Eye (tissue), 1 donor: Measurements from ENCODE around the gene ITGAL.
A peak's percentile ranks its signal among the peaks of the same experiment; 100 is the strongest.
"Not testable (repeated sequence)": the region's sequence is repeated elsewhere in the genome, so short reads cannot be mapped to it uniquely, and the experiment has no call there.

ENCODE experiments used
- DNase-seq: peaks from one replicate; pipeline ENCODE4 v3.0.0-alpha.2; 2015

The ITGAL gene

GRCh38 chr16:30528799-30529457 is 56.4 kb downstream of the ITGAL start:
- DNase-seq, result no peak

GRCh38 chr16:30530163-30531037 is 57.9 kb downstream of the ITGAL start:
- DNase-seq, result no peak

GRCh38 chr16:30532285-30533145 is 60.0 kb downstream of the ITGAL start:
- DNase-seq, result no peak

DNA sequence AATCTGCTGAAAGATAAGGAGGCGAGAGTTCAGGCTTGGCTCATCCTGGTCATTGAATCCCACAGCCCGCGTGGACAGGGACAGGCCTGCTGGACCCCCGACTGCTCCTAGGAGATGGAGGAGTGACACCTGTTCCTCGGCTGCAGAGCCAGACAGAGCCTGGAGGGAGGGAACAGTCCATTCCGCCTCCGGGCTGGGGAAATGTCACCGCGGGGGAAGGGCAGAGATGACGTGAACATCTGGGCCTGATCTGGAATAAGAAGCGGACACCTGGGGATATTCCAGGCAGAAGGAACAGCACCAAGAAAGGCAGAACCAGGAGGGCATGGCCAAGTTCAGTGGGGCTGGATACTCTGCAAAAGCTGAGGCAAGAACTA is 60.6 kb downstream of the ITGAL start:
- DNase-seq, result no peak

GRCh38 chr16:30533748-30534367 is 61.3 kb downstream of the ITGAL start:
- peak; percentile 22 for DNase-seq

- DNase-seq, result peak; percentile 98
Observed at GRCh38 chr16:30534368-30535105, 62.0 kb downstream of the ITGAL start, which contains the start of gene ZNF747. Gene ZNF747, minus strand, starts transcription at chr16:30534858. Its CDS starts 179 bp downstream, at chr16:30534679.

DNA sequence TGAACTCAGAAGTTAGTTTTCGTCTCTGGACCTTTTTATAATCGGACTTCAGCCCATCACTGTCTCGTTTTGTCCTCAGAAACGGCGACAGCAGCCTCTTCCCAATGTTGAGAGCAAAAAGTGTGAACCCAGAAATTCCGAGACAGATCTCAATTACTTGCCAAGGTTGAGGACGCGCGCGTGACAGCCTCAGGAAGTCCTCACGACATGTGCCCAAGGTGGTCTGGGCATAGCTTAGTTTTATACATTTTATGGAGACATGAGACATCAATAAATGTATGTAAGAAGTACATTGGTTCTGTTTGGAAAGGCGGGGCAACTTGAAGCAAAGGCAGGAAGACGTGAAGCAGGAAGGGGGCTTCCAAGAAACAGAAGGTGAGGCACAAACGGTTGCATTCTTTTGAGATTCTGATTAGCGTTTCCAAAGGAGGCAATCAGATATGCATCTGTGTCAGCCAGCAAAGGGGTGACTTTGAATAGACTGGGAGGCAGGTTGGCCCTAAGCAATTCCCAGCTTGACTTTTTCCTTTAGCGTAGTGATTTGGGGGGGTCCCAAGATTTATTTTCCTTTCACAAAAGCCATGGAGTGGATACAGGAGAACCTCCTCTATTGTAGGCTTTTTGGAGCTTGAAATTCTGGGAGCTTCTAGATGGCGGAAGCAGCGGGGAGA is 62.7 kb downstream of the ITGAL start:
- DNase-seq, result no peak

GRCh38 chr16:30535777-30536190 is 63.2 kb downstream of the ITGAL start:
- peak; percentile 89 for DNase-seq

DNA sequence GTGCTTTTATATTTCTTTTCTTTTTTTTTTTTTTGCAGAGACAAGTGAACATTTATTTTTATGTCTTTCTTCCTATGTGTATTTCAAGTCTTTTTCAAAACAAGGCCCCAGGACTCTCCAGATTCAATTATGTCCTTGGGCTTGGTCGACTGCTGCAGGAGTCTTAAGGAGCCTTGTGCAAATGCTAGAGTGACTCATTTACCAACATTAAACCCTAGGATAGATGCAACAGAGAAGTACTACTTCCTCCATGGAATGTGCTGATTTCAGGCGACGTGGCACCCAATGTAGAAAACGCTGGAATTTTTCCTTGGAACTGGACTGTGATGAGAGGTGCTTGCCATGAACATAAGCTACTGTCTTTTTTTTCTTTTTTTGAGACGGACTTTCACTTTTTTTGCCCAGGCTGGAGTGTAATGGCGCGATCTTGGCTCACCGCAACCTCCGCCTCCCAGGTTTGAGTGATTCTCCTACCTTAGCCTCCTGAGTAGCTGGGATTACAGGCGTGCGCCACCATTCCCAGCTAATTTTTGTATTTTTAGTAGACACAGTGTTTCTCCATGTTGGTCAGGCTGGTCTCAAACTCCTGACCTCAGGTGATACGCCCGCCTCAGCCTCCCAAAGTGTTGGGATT is 64.0 kb downstream of the ITGAL start:
- DNase-seq, result not testable (repeated sequence)

DNA sequence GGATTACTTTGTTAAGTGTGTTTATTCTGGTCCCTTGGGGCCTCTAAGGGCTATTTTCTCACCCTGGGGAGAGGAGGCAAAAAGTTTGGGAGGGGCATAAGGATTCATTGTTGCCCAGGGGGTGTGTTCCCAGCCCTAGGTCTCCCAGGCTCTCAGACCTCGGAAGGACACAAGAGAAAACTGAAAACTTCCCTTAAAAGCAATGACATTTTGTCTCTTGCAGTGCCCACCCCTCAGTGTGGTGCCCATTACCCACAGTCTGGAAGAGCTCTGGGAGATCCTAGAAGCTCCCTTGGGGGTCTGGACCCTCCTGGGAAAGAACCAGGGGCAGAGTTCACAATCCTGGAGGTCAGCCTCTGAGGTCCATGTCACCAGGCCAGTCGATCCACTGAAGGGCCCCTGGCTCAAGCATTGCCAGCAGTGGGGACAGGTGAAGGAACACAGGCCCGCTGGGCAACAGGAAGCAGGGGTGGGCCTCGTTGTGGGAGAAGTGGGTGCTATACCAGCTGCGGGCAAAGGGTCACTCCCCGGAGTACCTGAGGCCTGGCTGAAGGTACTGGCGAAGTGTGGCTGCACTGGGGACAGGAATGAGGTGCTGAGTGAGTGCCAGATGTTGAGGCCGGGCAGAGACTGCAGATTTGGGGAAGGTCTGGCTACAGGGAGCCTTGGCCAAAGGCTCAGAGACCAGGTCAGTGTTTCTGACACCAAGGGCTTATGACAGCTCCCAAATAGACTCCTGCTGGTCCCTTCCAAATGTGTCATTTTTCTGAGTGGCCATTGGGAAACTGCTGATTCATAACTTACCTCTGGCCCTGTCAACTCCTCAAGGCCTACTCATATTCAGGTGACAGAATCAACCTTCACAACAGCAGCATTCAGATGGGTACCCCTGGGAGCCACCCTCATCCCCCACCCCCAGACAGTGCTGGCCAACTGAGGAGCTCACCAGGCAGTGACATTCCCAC is 66.7 kb downstream of the ITGAL start:
- no peak for DNase-seq

GRCh38 chr16:30539986-30540526 is 67.5 kb downstream of the ITGAL start:
- DNase-seq, result not testable (repeated sequence)

DNA sequence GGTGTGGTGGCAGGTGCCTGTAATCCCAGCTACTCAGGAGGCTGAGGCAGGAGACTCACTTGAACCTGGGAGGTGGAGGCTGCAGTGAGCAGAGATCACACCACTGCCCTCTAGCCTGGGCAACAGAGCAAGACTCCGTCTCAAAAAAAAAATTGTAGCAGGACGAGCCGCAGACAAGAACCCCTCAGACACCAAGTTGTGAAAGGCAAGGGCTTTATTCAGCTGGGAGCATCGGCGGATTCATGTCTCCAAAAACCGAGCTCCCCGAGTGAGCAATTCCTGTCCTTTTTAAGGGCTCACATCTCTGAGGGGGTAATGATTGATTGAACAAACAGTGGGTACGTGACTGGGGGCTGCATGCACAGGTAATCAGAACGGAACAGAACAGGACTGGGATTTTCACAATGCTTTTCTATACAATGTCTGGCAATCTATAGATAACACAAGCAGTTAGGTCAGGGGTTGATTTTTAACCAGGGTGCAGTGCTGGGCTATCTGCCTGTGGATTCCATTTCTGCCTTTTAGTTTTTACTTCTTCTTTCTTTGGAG is 68.4 kb downstream of the ITGAL start:
- not testable (repeated sequence) for DNase-seq

DNA sequence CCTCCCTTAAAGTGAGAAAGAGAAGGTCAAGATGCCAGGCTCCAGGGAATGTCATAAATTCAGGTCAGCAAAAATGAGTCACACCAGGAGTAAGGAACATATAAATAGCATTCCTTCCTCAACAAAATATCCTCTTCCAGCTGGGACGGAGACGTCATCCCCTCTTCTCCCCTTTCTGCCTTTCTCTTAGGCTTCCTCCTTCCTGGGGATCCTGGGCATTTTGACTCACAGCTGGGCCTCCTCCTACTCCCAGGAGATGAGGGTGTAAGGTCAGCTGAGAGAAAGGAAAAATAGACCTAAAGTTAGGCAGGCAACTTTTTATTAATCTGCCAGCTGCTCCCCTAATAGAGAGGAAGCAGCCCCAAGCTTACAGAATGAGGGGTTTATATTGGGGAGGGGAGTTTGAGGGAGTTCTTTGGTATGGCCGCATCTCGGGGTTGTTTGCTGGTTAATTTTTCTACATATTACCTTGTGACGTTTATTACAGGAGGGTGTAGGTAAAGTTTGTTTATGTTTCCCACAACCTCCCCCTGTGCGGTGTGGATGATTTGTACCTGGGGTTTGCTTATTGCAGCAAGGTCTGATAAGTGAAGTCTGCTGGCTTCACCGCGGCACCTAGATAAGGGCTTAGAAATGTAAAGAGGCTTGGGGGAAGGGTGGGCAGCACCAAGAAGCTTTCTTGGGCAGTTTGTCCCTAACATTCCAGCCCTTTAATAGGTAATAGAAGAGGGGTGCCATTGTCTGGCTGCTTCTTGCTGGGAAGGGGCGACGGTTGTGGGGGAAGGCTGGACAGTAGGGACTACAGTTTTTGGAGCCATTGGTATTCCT is 69.2 kb downstream of the ITGAL start:
- no peak for DNase-seq

DNA sequence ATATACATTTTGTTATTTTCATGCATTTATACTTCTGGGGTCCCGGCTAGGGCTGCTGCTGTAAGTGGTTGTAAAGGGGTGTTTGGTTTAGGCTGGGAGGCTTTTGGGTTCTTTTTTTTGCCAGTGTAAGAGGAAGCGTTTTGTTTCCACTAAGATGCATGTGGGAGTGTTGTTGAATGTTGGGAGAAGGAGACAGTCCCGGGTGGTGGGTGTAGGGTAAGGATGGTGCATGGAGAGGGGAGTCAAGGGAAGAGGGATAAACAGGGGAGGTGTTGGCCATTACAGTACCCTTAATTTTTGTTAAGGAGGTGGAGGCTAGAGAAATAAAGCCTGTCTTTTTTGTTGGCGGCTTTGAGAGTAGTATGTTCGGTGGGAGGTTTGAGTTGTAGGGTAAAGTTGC is 70.5 kb downstream of the ITGAL start:
- DNase-seq, result no peak

GRCh38 chr16:30546115-30546514 is 73.6 kb downstream of the ITGAL start:
- DNase-seq, result no peak

DNA sequence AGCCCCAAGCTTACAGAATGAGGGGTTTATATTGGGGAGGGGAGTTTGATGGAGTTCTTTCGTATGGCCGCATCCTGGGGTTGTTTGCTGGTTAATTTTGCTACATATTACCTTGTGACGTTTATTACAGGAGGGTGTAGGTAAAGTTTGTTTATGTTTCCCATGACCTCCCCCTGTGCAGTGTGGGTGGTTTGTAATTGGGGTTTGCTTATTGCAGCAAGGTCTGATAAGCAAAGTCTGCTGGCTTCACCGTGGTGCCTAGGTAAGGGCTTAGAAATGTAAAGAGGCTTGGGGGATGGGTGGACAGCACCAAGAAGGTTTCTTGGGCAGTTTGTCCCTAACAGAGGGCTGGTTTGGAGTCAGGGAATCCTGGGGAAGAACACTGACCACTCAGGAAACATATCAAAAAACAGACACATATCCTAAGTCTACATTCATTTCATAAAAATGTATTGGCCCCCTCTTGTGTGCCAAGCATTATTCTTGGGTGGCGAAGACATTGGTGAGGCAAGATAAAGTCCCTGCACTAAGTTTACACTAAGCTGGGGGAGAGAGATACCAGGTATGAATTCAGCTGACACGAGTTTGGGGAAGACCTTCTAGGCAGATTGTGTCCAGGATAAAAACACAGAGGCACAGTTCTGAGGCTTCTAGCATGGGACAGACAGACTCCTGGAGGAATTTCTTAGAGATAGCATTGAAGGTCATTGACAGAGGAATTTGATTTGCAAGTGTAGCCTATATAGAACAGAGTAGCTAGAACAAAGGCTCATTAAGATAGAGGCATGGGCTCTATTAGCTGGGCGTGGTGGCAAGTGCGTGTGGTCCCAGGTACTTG is 76.1 kb downstream of the ITGAL start:
- no peak for DNase-seq

- DNase-seq, result no peak
Observed at GRCh38 chr16:30551781-30552180, 79.2 kb downstream of the ITGAL start.
